ENCODE data around the gene MUC5B. TPM values are rescaled to one million over a fixed set of nuclear protein-coding genes. Genes with fewer than 3 reads are reported as not detected.

MUC5B gene
- total RNA-seq, 1 experiment from 2014 or later = not detected

GRCh38 chr11:1227551-1228100 lies 4.8 kb downstream of the MUC5B start:
- H3K36me3 ChIP-seq = no peaks in the 10 kb centered on the region
- H3K4me1 ChIP-seq = no peaks in the 10 kb centered on the region
- H3K27me3 ChIP-seq = peaks cover 13% of the 10 kb centered on the region; the same call in 1 of the 2 replicates
- DNase-seq = no peak
- H3K27ac ChIP-seq = no peak overlapping the region
- no peak overlapping the region for H3K4me3 ChIP-seq
- no peaks in the 10 kb centered on the region for H3K9me3 ChIP-seq (replicated peaks)

- Histone ChIP-seq H3K9me3 (replicated peaks) (no peaks in the 10 kb centered on the region), H3K27me3 (peaks cover 13% of the 10 kb centered on the region; the same call in 1 of the 2 replicates), H3K4me3 (no peak overlapping the region), H3K27ac (no peak overlapping the region), H3K4me1 (no peaks in the 10 kb centered on the region), H3K36me3 (no peaks in the 10 kb centered on the region)
- no peak for DNase-seq
These were observed 5.4 kb downstream of the MUC5B start for GRCh38 chr11:1228101-1228821.

GRCh38 chr11:1228921-1229451 lies 6.1 kb downstream of the MUC5B start:
- H3K27me3 ChIP-seq = peaks cover 13% of the 10 kb centered on the region; the same call in 1 of the 2 replicates
- no peaks in the 10 kb centered on the region for H3K36me3 ChIP-seq
- H3K4me1 ChIP-seq = no peaks in the 10 kb centered on the region
- H3K9me3 ChIP-seq (replicated peaks) = no peaks in the 10 kb centered on the region
- H3K4me3 ChIP-seq = no peak overlapping the region
- DNase-seq = no peak
- no peak overlapping the region for H3K27ac ChIP-seq

GRCh38 chr11:1229471-1230120 lies 6.7 kb downstream of the MUC5B start:
- Histone ChIP-seq H3K36me3 (no peaks in the 10 kb centered on the region), H3K27ac (no peak overlapping the region), H3K9me3 (replicated peaks) (no peaks in the 10 kb centered on the region), H3K4me3 (no peak overlapping the region), H3K4me1 (no peaks in the 10 kb centered on the region), H3K27me3 (peaks cover 13% of the 10 kb centered on the region; the same call in 1 of the 2 replicates)
- DNase-seq = no peak

- no peaks in the 10 kb centered on the region for H3K9me3 ChIP-seq (replicated peaks)
- H3K36me3 ChIP-seq = no peaks in the 10 kb centered on the region
- peaks cover 13% of the 10 kb centered on the region; the same call in 1 of the 2 replicates for H3K27me3 ChIP-seq
- H3K27ac ChIP-seq = no peak overlapping the region
- no peak for DNase-seq
- no peak overlapping the region for H3K4me3 ChIP-seq
- no peaks in the 10 kb centered on the region for H3K4me1 ChIP-seq
These were observed 7.2 kb downstream of the MUC5B start for GRCh38 chr11:1230121-1230455.

- Histone ChIP-seq H3K36me3 (no peaks in the 10 kb centered on the region), H3K27ac (no peak overlapping the region), H3K27me3 (peaks cover 10% of the 10 kb centered on the region; the same call in 1 of the 2 replicates), H3K9me3 (replicated peaks) (no peaks in the 10 kb centered on the region), H3K4me1 (no peaks in the 10 kb centered on the region), H3K4me3 (no peak overlapping the region)
- no peak for DNase-seq
These were observed 7.9 kb downstream of the MUC5B start for GRCh38 chr11:1230456-1231395.

- Histone ChIP-seq H3K9me3 (replicated peaks) (no peaks in the 10 kb centered on the region), H3K27me3 (0 out of 2 replicates have a peak, but pooled peaks cover 6% of the 10 kb centered on the region), H3K27ac (no peak overlapping the region), H3K36me3 (no peaks in the 10 kb centered on the region), H3K4me1 (no peaks in the 10 kb centered on the region), H3K4me3 (no peak overlapping the region)
- DNase-seq = no peak
These were observed 8.6 kb downstream of the MUC5B start for GRCh38 chr11:1231396-1232020.

- Histone ChIP-seq H3K9me3 (replicated peaks) (no peaks in the 10 kb centered on the region), H3K36me3 (no peaks in the 10 kb centered on the region), H3K4me1 (no peaks in the 10 kb centered on the region), H3K27ac (no peak overlapping the region), H3K4me3 (no peak overlapping the region), H3K27me3 (0 out of 2 replicates have a peak, but pooled peaks cover 6% of the 10 kb centered on the region)
- DNase-seq = no peak
These were observed 9.4 kb downstream of the MUC5B start for GRCh38 chr11:1232021-1232882.

GRCh38 chr11:1232883-1233321 lies 10.0 kb downstream of the MUC5B start:
- 0 out of 2 replicates have a peak, but pooled peaks cover 6% of the 10 kb centered on the region for H3K27me3 ChIP-seq

GRCh38 chr11:1233351-1234053 lies 10.6 kb downstream of the MUC5B start:
- Histone ChIP-seq H3K4me1 (no peaks in the 10 kb centered on the region), H3K4me3 (no peak overlapping the region), H3K36me3 (no peaks in the 10 kb centered on the region), H3K9me3 (replicated peaks) (no peaks in the 10 kb centered on the region), H3K27ac (no peak overlapping the region), H3K27me3 (0 out of 2 replicates have a peak, but pooled peaks cover 6% of the 10 kb centered on the region)
- DNase-seq = no peak

More at GRCh38 chr11:1232883-1233321, 10.0 kb downstream of the MUC5B start:
- DNase-seq = no peak
- Histone ChIP-seq H3K4me3 (no peak overlapping the region), H3K36me3 (no peaks in the 10 kb centered on the region), H3K4me1 (no peaks in the 10 kb centered on the region), H3K27ac (no peak overlapping the region), H3K9me3 (replicated peaks) (no peaks in the 10 kb centered on the region)

- Histone ChIP-seq H3K4me1 (no peaks in the 10 kb centered on the region), H3K4me3 (no peak overlapping the region), H3K9me3 (replicated peaks) (no peaks in the 10 kb centered on the region), H3K27ac (no peak overlapping the region), H3K27me3 (0 out of 2 replicates have a peak, but pooled peaks cover 6% of the 10 kb centered on the region), H3K36me3 (no peaks in the 10 kb centered on the region)
- DNase-seq = no peak
These were observed 11.3 kb downstream of the MUC5B start for GRCh38 chr11:1234054-1234720.

GRCh38 chr11:1234771-1235305 lies 12.0 kb downstream of the MUC5B start:
- Histone ChIP-seq H3K36me3 (no peaks in the 10 kb centered on the region), H3K4me3 (no peak overlapping the region), H3K4me1 (no peaks in the 10 kb centered on the region), H3K27ac (no peak overlapping the region), H3K27me3 (0 out of 2 replicates have a peak, but pooled peaks cover 2% of the 10 kb centered on the region), H3K9me3 (replicated peaks) (no peaks in the 10 kb centered on the region)
- no peak for DNase-seq

Measured in SJCRH30 (cell line).